MCF 10A (cell line): ENCODE data around the gene TAF10. TPM values are rescaled to one million over a fixed set of nuclear protein-coding genes. Genes with fewer than 3 reads are reported as not detected.

Experiments used
- BruUV-seq: library from RNA; stranded (reverse); fragments of 400-500 nt; replicated peaks from 2 replicates; lab custom pipeline; 2021; lab: Mats Ljungman, UMichigan
- CTCF ChIA-PET: fragments of 300-600 bp; sonication (Branson Sonifier 250); formaldehyde crosslinking; extraction: SDS; loops from one replicate; lab custom pipeline; 2021; ENCODE audit warnings: antibody characterized with exemption, inconsistent platforms; lab: Yijun Ruan, JAX
- POLR2A ChIA-PET: fragments of 300-600, 350-650 bp; sonication (Branson Sonifier 250); formaldehyde crosslinking; extraction: SDS; loops from one replicate; lab custom pipeline; 2020; ENCODE audit warnings: antibody characterized with exemption, inconsistent platforms; lab: Yijun Ruan, JAX
- DNase-seq: peaks from one replicate; pipeline ENCODE4 v3.0.0-alpha.2; 2018; ENCODE audit not compliant: unreplicated experiment
- H3K27ac Mint-ChIP-seq: one replicate; pipeline ENCODE4 v1.8.0; 2022; ENCODE audit warnings: mild to moderate bottlenecking, low read depth, mixed read lengths; ENCODE audit not compliant: unreplicated experiment
- H3K27me3 Mint-ChIP-seq: one replicate; pipeline ENCODE4 v1.8.0; 2022; ENCODE audit warnings: mixed read lengths; ENCODE audit not compliant: insufficient read depth, unreplicated experiment
- H3K36me3 Mint-ChIP-seq: one replicate; pipeline ENCODE4 v1.8.0; 2022; ENCODE audit warnings: mild to moderate bottlenecking, moderate library complexity, mixed read lengths; ENCODE audit not compliant: insufficient read depth, unreplicated experiment
- H3K4me1 Mint-ChIP-seq: one replicate; pipeline ENCODE4 v1.8.0; 2022; ENCODE audit warnings: mixed read lengths; ENCODE audit not compliant: insufficient read depth, unreplicated experiment
- H3K4me3 Mint-ChIP-seq: one replicate; pipeline ENCODE4 v1.8.0; 2022; ENCODE audit warnings: mild to moderate bottlenecking, moderate library complexity, mixed read lengths; ENCODE audit not compliant: unreplicated experiment
- H3K9me3 Mint-ChIP-seq: one replicate; pipeline ENCODE4 v1.8.0; 2022; ENCODE audit warnings: mixed read lengths; ENCODE audit not compliant: unreplicated experiment
- CTCF ChIP-seq: fragments of 200-600 bp; IDR thresholded peaks from one replicate; pipeline ENCODE4 v1.8.0; 2022; ENCODE audit warnings: antibody characterized with exemption, mild to moderate bottlenecking; ENCODE audit not compliant: unreplicated experiment
- intact Hi-C: fragments of 100-400 bp; cut with micrococcal nuclease; formaldehyde crosslinking; loops from 2 replicates; pipeline ENCODE4 v1.14.1; 2022
- total RNA-seq: library from RNA; stranded (reverse); gene quantifications from 2 replicates; pipeline ENCODE4 v1.2.3, GENCODE V29; 2022

The TAF10 gene
- total RNA-seq, 1 experiment from 2014 or later: 157 TPM

GRCh38 chr11:6652182-6652581 is 40.2 kb upstream of the TAF10 start:
- intact Hi-C loops: no loop called here
- POLR2A ChIA-PET: no interaction called here
- Mint-ChIP-seq H3K27ac (no peak overlapping the region), H3K4me3 (no peak overlapping the region), H3K36me3 (no peaks in the 10 kb centered on the region), H3K4me1 (no peaks in the 10 kb centered on the region), H3K9me3 (no peaks in the 10 kb centered on the region), H3K27me3 (peaks cover 18% of the 10 kb centered on the region)
- no peak for TF ChIP-seq CTCF
- no peak for DNase-seq
- BruUV-seq: no TSS peak
- CTCF ChIA-PET: interaction anchor here (0.6 to 1.3 kb wide), 3 partner anchors 31 to 136 kb away, joined by 3 read pairs; partner anchors contain the start of gene MRPL17

GRCh38 chr11:6650980-6651379 is 39.0 kb upstream of the TAF10 start:
- ChIA-PET POLR2A (no interaction called here), CTCF (no interaction called here)
- no peak overlapping the region for H3K27ac Mint-ChIP-seq
- TF ChIP-seq CTCF: no peak
- no peaks in the 10 kb centered on the region for H3K4me1 Mint-ChIP-seq
- BruUV-seq: no TSS peak
- no peak for DNase-seq
- no peak overlapping the region for H3K4me3 Mint-ChIP-seq
- H3K27me3 Mint-ChIP-seq: peaks cover 6% of the 10 kb centered on the region
- no peaks in the 10 kb centered on the region for H3K36me3 Mint-ChIP-seq
- H3K9me3 Mint-ChIP-seq: no peaks in the 10 kb centered on the region
- intact Hi-C loops: no loop called here

GRCh38 chr11:6650104-6650503 is 38.1 kb upstream of the TAF10 start:
- Mint-ChIP-seq H3K4me1 (no peaks in the 10 kb centered on the region), H3K27me3 (no peaks in the 10 kb centered on the region), H3K4me3 (no peak overlapping the region), H3K27ac (no peak overlapping the region), H3K36me3 (no peaks in the 10 kb centered on the region), H3K9me3 (no peaks in the 10 kb centered on the region)
- DNase-seq: no peak
- ChIA-PET POLR2A (interaction anchor here (1.2 kb wide), 1 partner anchor 32 kb away, joined by 3 read pairs; no protein-coding TSS in a partner anchor), CTCF (interaction anchor here (0.7 to 1.0 kb wide), 4 partner anchors 11 to 105 kb away, joined by 3 to 5 read pairs (median 4); no protein-coding TSS in a partner anchor)
- BruUV-seq: no TSS peak
- TF ChIP-seq CTCF: no peak
- intact Hi-C loops: no loop called here

- no peak for DNase-seq
- ChIA-PET POLR2A (no interaction called here), CTCF (interaction anchor here (0.6 to 1.3 kb wide), 3 partner anchors 20 to 120 kb away, joined by 3 to 5 read pairs (median 4); no protein-coding TSS in a partner anchor)
- no peaks in the 10 kb centered on the region for H3K27me3 Mint-ChIP-seq
- intact Hi-C loops: no loop called here
- no peak for TF ChIP-seq CTCF
- H3K4me3 Mint-ChIP-seq: no peak overlapping the region
- H3K36me3 Mint-ChIP-seq: no peaks in the 10 kb centered on the region
- no peaks in the 10 kb centered on the region for H3K9me3 Mint-ChIP-seq
- no peak overlapping the region for H3K27ac Mint-ChIP-seq
- no peaks in the 10 kb centered on the region for H3K4me1 Mint-ChIP-seq
- BruUV-seq: no TSS peak
These were observed 36.5 kb upstream of the TAF10 start for GRCh38 chr11:6648501-6648900.
